Prostate gland (tissue), 2 donors: Measurements from ENCODE around the gene SGPP1.

Experiments used
- CTCF ChIP-seq, 4 experiments: fragments of 200-600 bp in 2 of 4; fragments of 450-650 bp in 2 of 4; sonication (generic) in 2 of 4; IDR thresholded peaks; 1 replicate in 3 of 4; 2 replicates in 1 of 4; pipeline ENCODE4 v1.5.1; 2016 to 2019; ENCODE audit warnings: antibody characterized with exemption in 4 of 4, mild to moderate bottlenecking in 2 of 4, moderate library complexity in 2 of 4
- POLR2A ChIP-seq: fragments of 450-650 bp; IDR thresholded peaks from one replicate; pipeline ENCODE4 v1.6.1; 2016; ENCODE audit warnings: antibody characterized with exemption, mild to moderate bottlenecking
- POLR2AphosphoS5 ChIP-seq: sonication (generic); formaldehyde crosslinking; IDR thresholded peaks from one replicate; pipeline ENCODE4 v1.6.1; 2017; ENCODE audit warnings: antibody characterized with exemption

- TF ChIP-seq POLR2AphosphoS5: no peak
- no peak for TF ChIP-seq CTCF (IDR thresholded peaks at IDR 0.05)
- TF ChIP-seq POLR2A: no peak
Measured at GRCh38 chr14:63689132-63689531, 38.7 kb downstream of the SGPP1 start.
